OCI-M2 (cell line): Measurements from ENCODE around the gene TMED1.
"Not testable (repeated sequence)": the region's sequence is repeated elsewhere in the genome, so short reads cannot be mapped to it uniquely, and the experiment has no call there.

Source experiments
- DNase-seq: peaks from one replicate; lab custom pipeline; 2025; ENCODE audit not compliant: unreplicated experiment; lab: John Stamatoyannopoulos, UW

The TMED1 gene

DNA sequence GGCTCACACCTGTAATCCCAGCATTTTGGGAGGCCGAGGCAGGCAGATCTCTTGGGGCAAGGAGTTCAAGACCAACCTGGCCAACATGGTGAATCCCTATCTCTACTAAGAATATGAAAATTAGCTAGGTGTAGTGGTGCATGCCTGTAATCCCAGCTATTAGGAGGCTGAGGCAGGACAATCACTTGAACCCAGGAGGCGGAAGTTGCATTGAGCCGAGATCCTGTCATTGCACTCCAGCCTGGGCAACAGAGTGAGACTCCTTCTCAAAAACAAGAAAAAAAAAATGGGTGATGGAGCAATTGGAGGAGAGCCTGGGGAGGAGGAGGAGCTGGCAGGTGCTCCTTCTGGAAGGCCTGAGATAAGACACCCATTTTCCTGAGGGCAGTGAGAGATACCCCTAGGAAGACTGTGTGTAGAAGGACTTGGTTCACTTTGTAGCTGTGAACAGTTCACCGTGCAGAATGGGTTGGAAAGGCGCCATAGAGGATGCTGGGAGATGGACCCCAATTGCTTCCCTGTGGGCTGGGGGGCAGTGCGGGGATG is 26.6 kb upstream of the TMED1 start:
- DNase-seq = no peak

DNA sequence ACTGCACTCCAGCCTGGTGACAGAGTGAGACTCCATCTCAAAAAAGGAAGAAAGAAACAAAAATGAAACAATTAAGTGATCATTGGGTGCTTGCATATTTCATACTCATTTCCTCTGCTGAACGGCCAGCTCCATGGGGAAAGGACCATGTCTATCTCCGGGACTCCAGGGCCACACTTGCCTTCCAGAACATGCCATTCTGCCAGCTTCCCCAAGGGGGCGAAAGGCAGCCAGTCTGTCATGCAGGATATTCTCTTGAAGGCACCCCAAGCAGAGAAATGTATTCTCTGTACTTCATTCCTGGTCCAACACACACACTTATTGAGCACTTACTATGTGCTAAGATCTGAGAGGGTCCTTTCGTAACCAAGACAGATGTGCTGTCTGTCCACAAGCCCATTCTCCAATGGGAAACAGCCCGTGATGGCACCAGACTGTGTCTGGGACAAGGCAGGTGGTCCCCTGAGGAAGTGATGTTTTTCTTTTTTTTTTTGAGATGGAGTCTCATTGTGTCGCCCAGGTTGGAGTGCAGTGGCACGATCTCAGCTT is 25.2 kb upstream of the TMED1 start:
- DNase-seq = no peak

DNA sequence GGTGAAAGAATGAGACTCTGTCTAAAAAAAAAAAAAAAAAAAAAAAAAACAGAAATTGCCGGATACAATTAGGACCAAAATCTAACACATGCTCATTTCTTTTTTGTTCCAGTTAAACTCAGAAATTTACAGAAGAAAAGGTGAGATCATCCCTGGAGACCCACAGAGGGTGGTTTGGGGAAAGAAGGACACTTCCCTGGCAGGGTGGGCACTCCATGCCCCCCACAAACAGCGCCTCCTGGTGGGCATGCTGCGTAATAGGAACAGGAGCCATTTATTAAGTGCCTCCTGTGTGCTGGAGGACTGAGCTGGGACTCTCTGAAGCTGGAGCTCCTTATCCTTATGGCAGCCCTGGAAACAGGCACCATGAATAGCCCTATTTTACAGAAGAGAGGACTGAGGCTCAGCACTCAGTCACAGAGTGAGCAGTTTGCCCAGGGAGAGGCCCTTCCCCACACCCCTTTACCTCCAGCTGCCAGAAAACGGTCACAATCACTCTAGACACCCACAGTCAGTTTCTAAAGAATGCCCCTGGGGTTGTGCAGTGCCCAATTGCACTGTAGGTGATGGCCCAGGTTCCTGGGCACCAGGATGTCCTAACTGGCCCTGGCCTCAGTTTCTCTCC is 22.3 kb upstream of the TMED1 start:
- no peak for DNase-seq

- not testable (repeated sequence) for DNase-seq
Measured at GRCh38 chr19:10856899-10857298, 20.9 kb upstream of the TMED1 start.

GRCh38 chr19:10855879-10856522 is 20.0 kb upstream of the TMED1 start:
- DNase-seq = no peak

- DNase-seq = no peak
Measured at GRCh38 chr19:10854350-10855089, 18.5 kb upstream of the TMED1 start.

DNA sequence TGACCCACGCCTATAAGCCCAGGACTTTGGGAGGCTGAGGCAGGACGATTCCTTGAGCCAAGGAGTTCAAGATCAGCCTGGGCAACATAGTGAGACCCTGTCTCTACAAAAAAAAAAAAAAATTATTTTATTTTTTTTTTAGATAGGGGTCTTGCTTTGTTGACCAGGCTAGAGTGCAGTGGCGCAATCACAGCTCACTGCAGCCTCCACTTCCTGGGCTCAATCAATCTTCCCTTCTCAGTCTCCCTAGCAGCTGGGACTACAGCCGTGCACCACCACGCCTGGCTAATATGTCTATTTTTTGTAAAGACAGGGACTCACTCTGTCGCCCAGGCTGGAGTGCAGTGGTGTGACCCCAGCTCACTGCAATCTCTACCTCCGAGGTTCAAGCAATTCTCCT is 16.9 kb upstream of the TMED1 start:
- DNase-seq = no peak

DNA sequence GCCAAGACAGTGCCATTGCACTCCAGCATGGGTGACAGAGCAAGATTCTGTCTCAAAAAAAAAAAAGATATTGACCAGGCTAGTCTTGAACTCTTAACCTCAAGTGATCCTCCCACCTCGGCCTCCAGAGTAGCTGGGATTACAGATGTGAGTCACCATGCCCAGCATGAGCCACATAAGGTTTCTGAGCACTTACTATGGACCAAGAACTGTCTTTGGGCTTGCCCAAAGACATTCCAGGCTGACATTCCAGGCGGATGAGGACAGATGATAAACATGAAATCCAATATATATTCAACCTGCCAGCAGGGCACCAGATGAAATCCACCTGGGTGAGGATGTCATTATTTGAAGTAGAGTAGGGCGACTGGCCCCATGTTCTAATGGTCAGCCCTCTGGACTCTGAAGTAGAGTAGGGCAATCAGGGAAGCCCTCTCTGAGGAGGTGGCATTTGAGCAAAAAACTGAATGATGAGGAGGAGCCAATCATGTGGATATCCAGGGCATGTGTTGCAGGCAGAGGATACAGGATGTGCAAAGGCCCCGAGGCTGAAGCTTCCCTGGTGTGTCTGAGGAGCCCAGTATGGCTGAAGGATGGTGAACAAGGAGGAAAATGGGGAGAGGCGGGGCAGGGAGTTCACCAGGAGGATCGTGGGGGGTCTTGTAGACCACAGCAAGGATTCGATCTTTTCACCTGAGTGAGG is 16.2 kb upstream of the TMED1 start:
- no peak for DNase-seq

GRCh38 chr19:10850631-10851030 is 14.6 kb upstream of the TMED1 start:
- no peak for DNase-seq

DNA sequence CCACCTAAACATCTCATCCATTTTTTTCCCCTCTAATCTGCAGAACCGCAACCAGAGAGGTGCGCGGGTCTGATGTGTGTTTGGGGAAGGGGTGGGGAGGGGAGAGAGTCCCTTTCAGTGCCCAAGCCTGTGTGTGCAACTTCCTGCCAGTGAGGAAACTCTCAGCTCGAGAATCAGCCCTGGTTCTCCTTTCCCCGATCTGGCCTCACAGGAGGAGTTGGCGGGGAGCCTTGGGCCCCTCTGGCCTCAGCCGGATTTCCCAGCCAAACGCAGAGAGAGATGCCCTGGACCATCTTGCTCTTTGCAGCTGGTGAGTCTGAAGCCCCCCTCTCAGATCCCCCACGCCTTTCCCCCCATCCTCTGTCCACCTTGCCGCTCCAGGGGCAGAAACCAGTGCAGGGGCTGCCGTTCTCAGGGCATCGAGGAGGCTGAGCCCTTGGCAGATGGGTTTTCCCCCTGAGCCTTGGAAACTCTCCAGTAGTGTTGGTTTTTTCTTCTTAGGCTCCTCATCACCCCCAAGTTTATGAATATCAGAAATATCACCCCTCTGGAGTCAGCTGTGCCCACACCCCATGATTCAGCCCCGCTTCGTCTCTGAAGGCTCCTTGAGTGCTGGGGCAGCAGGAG is 12.3 kb upstream of the TMED1 start, which contains the start of gene C19orf38:
Gene C19orf38, plus strand, starts transcription at position 186 of the 627 bp plus-strand sequence. Its CDS starts 94 bp downstream, at position 280.
- no peak for DNase-seq

DNA sequence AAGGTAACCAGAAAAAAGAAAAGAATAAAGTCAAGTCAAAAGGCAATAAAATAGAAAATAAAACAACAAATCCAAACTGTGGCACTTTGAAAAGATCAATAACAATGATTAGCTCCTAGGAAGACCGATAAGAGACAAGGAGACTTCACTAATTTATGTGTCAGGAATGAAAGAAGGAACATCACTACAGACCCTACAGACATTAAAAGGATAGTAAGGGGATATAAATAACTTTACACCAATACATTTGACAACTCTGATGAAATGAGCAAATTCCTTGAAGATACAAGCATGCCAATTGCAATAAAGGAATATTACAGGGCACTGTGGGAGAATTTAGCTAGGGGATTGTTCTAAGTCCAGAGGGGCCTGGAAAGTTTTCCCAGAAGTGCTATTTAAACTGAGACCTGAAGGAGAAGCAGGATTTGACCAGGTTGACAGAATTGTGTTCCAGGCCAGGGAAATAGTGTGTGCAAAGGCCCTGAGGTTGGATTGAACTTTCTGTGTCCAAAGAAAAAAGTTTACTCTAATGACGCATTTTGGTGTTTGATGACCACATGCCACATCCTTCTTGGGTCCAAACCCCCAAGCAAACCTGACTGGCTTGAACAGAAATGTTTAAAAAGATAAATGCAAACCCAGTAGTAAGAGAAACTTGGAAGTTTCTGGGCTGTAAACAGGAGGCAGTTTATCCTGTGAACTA is 10.6 kb upstream of the TMED1 start:
- DNase-seq = no peak

- DNase-seq = no peak
Measured at GRCh38 chr19:10842788-10843187, 6.8 kb upstream of the TMED1 start.

DNA sequence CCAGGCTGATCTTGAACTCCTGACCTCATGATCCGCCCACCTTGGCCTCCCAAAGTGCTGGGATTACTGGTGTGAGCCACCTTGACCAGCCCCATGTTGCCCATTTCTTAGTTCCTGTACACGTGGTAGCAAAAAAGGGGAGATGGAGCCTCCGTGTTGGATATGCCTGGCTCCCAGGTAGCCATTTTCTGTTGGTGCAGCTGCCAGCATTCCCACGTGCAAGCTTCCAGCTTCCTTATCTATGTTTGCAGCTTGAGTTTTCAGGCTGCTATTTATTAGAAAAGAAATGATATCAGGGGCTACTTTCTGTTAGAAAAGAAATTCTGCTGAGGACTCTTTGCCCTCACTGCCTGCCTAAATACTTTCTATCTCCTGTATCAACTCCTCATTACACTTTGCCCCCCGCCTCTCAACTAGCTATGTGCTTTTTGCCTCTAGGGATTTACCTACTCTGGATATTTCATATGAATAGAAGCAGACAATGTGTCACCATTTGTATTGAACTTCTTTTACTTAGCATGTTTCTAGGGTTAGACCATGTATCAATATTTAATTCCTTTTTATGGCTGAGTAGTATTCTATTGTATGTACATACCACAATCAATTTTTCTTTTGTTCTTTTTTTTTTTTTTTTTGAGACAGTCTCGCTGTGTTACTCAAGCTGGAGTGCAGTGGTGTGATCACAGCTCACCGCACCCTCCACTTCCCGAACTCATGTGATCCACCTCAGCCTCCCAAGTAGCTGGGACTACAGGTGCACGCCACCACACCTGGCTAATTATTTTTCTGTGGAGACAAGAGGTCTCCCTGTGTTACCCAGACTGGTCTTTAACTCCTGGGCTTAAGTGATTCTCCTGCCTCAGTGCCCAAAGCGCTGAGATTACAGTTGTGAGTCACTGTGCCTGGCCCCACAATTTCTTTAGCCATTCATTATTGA is 3.4 kb upstream of the TMED1 start:
- peak; percentile 96 for DNase-seq

- DNase-seq = no peak
Measured at GRCh38 chr19:10838377-10838776, 2.4 kb upstream of the TMED1 start.

DNA sequence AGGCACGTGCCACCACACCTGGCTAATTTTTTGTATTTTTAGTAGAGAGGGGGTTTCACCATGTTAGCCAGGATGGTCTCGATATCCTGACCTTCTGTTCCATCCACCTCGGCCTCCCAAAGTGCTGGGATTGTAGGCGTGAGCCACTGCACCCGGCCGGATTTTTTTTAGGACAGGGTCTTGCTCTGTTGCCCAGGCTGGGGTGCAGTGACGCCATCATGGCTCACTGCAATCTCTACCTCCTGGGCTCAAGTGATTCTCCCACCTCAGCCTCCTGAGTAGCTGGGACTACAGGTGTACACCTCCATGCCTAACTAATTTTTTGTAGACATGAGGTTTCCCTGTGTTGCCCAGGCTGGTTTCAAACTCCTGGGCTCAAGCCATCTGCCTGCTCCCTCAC is 1.6 kb upstream of the TMED1 start:
- DNase-seq = not testable (repeated sequence)

- peak; percentile 100 for DNase-seq
Measured at GRCh38 chr19:10836479-10837330, 693 bp upstream of the TMED1 start.

GRCh38 chr19:10835089-10835753 is 791 bp downstream of the TMED1 start:
- DNase-seq = no peak
